Activated T-cell treated with anti-CD3 and anti-CD28 coated beads for 24 hours (primary cell): ENCODE results near the gene RPUSD1.
"Not testable (repeated sequence)": the region's sequence is repeated elsewhere in the genome, so short reads cannot be mapped to it uniquely, and the experiment has no call there.

Experiments
- DNase-seq: peaks from one replicate; pipeline ENCODE4 v3.0.0-alpha.2; 2020; ENCODE audit warnings: low read depth

The RPUSD1 gene

DNA sequence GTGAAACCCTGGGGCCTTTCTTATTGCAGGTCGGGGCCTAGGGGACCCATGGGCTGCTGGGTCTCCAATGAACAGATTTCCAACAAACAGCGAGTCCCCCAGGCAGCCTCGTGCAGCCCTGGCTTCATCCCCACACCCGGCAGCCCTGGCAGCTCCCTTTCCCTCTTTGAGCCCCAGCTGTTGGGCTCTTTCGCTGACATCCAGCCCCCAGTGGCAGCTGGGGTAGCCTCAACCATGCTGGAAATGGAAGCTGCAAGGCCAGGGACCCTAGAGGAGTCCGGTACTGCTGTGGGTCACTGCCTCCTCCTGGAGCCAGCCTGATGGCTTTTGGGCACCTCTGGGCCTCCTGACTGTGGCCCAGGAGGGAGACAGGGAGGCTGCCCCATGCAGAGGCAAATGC is 5.9 kb downstream of the RPUSD1 start:
- no peak for DNase-seq

DNA sequence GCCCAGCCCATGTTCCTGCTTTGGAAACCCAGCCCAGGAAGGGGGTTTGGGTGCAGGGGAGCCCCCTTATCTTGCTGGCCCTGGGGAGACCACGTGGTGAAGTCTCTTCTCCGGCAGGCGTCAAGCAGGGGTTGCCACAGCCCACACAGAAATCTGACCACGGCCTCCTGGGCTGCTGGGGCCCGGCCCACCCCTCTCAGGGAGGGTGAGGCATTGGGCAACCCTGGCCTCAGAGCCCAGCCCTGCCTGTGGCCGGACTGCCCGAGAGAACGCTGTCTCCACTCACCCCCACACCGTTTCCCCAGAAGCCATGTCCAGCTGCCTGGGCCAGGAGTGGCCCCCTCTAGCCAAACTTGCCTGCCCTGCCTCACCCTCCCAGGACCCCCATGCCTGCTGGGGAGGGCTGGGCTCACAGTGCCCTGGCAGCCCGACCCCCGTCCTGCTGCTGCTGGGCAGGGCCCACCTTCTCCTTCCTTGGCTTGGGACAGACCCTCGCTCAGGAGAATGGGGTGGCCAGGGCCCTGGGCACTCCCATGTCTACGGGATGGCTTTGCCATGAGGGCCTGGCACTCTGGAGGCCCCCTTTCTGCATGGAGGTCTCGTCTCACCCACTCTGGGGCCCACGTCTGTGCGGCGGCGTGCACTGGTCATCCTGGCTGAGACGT is 6.7 kb downstream of the RPUSD1 start:
- no peak for DNase-seq

DNA sequence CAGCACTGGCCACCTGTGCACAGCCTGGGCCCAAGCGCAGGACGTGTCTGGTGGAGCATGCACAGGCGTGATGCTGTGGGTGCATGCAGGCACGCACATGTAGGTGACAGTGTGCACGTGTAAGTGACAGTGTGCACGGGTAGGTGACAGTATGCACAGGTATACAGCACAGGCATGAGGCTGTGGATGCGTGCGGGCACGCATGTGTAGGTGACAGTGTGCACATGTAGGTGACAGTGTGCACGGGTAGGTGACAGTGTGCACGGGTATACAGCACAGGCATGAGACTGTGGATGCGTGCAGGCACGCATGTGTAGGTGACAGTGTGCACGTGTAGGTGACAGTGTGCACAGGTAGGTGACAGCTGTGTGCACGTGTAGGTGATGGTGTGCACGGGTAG is 7.9 kb downstream of the RPUSD1 start:
- DNase-seq: no peak

DNA sequence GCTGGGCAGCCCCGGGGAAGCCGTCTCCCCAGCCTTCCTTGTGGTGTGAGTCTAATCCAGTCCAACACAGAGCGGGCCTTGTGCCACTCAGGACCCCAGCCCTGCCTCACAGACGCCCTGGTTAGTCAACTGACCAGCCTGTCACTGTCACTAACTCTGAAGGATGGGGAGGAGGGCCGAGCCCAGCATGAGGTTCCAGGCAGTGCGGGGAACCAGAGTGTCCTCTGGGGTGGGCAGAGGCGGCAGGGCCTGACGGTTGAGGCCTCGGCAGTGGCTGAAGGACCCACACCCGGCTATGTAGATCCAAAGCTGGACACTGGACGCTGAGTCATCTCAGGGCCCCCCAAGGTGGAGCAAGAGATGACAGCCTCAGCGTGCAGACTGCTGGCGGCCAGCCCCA is 8.6 kb downstream of the RPUSD1 start:
- no peak for DNase-seq

DNA sequence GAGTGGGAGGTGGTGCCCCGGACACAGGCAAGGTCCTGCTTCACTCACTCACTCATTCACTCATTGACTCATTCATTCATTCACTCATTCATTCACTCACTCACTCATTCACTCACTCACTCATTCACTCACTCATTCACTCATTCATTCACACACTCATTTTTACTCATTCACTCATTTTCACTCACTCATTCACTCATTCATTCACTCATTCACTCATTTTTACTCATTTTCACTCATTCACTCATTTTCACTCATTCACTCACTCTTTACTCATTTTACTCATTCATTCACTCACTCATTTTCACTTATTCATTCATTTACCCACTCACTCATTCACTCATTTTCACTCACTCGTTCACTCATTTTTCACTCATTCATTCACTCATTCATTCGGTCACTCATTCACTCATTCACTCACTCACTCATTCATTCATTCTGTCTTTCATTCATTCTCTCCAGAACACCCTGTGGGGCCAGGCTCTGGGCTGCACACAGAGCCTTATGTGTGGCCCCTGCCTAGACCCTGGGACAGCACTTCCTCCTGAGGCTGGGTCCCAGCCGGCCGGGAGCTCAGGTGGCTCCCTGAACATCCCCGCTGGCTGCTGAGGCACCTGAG is 9.2 kb downstream of the RPUSD1 start:
- DNase-seq: no peak

DNA sequence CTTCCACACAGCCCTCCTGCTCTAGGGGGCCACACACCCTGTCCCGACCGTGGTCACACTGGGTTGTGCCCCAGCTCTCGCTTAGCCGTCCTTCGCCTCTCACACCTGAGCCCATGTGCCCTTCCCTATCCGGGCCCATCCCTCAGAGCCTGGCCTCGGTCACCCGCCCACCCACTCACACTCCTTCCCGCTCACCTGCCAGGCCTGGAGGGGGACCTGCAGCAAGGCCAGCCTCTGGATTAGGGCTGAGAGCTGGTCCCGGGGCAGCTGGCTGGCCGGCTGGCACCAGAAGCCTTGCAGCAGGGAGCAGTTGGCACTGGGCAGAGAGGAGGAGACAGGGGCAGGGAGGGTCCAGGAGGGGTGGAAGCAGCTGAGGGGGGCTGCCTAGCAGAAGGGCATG is 9.7 kb downstream of the RPUSD1 start:
- no peak for DNase-seq

DNA sequence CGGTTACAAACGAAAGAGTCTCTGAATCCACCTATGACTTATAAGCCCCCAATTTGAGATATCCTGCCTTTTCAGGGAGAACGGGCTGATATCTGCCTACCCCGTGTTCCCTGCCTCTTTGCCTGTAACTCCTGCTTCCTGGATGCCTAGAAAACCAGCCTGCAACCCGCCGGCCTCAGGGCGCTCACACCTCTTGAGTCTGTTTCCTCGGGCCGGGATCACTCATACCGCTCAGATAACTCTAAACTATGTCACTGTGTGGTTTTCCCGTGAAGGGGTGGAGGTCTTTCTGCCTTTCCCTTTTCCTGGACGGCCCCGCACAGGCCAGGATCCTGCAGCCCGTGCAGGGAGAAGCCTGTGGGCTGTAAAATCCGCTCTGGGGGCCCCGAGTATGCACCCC is 10.4 kb downstream of the RPUSD1 start:
- DNase-seq: no peak

DNA sequence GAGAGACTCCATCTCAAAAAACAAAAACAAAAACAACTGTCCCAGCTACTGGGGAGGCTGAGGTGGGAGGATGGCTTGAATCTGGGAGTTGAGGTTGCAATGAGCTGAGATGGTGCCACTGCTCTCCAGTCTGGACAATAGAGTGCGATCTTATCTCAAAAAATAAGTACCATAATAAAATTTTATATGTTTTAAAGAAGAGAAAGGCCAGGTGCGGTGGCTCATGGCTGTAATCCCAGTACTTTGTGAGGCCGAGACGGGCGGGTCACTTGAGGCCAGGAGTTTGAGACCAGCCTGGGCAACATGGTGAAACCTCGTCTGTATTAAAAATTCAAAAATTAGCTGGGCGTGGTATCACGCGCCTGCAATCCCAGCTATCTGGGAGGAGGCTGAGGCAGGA is 11.4 kb downstream of the RPUSD1 start:
- no peak for DNase-seq

DNA sequence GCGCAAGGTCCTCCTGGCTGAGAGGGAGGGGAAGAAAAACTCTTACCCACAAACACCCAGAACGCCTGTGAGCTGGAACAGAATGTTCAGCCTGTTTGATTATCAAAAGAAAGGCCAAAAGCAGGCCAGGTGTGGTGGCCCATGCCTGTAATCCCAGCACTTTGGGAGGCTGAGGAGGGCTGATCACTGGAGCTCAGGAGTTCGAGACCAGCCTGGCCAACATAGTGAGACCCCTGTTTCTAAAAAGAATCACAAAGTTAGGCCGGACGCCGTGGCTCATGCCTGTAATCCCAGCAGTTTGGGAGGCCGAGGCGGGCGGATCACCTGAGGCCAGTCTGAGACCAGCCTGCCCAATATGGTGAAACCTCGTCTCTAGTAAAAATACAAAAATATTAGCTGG is 11.9 kb downstream of the RPUSD1 start:
- not testable (repeated sequence) for DNase-seq

DNA sequence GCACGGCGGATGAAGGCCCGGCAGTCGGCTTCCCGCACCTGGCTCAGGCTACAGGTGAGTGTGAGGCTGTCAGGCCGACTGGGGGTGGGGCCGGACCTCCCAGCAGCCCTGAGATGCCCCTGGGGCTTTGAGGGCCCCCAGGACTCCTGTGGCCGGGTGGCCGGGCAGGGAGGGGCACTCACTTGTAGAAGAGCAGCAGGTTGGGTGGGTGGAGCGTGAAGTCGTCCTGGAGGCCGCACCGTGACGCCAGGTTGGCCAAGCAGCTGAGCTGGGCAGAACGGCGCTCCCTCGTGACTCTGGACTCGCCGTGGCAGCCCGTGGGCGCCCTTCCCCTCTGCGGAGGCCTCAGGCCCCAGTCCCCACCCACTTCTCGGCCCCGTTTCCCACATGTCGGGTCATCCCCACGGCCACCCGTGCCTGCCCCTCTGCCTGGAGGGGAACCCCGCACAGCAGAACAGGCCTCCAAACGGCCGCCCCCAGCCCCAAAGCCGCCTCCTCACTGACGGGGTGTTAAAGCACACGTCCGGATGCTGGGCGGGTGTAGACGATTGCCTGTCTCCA is 12.9 kb downstream of the RPUSD1 start:
- DNase-seq: no peak

DNA sequence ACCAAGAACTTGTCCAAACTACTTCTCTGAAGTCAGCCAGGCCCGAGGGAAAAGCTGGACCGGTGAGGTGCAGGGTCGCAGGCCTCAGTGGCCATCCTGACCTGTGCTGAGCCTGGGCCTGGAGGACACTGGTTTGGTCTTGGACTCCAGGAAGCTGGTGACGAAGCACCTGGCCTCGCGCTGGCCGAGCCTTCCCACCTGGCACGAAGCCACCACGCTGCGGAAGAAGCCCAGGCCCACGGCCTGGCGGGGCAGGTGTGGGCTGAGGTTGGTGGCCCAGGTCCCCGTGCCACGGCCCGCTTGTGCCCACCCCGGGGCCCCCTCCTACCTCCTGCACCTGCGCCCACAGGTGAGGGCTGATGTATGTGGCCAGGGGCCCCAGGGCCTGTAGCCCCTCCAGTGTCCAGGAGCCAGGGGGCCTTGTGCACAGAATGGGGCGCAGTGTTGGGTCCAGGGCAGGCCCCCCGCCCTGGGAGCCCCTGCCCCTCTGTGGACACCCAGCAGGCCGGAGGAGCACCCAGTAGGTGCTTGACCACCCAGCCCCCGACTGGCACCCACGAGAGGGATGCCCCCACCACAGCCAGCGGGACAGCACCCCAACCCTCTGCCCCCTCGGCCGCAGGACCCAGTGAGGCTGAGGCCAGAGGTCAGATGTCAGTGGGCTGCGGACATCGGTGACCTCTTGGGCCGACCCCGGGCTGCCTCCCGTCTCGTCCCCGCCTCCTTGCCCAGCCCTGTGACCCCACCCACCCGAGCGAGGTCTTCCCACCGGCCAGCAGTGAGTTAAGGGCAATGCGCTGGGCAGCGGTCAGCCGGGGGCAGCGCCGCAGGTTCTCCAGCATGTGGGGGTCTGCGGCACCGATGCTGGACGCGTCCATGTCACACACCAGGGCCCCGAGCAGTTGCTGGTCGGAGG is 13.8 kb downstream of the RPUSD1 start:
- no peak for DNase-seq

DNA sequence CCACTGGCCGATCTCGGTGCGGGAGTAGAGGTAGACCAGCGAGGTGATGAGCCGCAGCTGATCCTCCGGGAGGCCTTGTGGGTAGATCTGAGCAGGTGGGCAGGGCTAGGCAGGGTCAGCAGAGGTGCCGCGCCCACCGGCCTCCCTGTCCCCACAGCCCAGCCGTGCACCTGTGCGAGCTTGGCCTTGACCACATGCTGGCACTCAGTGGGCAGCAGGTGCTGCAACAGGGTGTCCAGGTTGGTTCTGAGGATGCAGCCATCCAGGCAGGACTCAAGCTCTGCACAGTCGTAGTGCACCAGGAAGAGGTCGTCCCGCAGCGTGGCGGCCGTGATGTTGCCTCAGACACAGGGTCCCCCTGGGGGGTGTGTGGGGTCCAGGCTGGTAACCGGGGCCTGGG is 15.2 kb downstream of the RPUSD1 start:
- no peak for DNase-seq

DNA sequence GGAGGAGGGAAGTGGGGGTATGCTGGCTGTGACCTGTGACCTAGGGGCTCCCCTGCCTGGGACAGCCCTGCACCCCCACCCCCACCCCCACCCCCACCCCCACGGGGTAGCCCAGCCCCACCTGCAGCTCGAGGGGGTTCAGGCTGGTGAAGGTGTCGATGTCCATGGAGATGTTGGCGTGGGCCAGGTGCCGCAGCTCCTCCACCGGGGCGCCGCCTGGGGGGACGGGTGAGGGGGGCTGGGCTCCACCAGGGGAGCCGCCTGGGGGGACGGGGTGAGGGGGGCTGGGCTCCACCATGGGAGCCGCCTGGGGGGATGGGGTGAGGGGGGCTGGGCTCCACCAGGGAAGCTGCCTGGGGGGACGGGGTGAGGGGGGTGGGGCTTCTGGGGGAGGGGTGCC is 17.8 kb downstream of the RPUSD1 start:
- DNase-seq: no peak

DNA sequence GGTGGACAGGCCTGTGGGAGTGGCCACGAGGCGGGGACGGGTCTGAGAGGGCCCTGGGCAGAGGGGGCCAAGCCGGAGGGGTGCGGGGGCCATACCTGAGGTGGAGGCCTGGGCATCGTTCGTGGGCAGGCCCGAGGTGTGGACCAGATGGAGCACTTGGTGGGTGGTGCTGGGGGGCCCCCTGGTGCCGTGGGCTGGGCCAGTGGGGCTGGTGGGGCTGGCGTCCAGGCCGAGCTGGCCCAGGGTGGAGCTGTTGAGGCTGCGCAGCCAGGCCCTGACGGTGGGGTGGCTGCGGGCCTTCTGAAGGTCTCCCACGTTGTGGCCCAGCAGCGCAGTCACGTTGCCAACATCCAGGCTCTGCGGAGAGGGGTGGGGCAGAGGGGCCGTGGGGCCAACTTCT is 18.2 kb downstream of the RPUSD1 start:
- DNase-seq: no peak

DNA sequence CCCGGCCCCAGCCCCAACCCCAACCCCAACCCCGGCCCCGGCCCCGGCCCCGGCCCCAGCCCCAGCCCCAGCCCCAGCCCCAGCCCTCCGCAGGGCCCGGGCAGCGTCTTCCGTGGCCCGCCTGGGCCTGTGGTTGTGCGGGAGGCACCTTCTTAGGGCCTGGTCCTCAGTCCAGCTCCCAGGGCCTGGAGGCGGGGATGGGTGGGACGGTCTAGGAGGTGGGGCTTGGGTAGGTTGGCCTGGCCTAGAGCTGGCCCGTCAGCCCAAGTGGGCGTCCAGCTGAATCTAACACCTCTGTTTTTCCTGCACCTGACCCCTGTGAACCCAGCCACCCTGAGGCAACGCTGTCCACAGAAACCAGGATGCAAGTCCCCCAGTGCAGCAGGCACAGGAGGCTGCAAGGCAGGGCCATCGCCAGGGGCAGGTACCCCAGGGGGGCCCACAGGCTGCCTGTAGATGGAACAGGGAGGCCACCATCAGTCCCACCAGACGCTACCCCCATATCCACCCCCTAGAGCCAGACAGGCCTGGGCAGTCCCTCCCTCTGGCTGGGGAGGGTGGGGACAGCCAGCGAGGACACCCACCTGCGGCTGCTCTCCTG is 18.9 kb downstream of the RPUSD1 start:
- no peak for DNase-seq

DNA sequence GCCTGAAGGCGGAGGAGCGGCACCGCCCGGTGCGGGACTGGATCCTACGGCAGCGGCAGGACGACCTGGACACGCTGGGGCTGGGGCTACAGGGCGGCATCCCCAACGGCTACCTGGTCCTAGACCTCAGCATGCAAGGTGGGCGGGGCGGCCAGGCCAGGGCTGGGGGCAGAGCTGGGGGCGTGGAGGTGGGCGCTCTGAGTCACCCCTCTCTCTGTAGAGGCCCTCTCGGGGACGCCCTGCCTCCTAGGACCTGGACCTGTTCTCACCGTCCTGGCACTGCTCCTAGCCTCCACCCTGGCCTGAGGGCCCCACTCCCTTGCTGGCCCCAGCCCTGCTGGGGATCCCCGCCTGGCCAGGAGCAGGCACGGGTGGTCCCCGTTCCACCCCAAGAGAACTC is 19.8 kb downstream of the RPUSD1 start:
- DNase-seq: no peak

DNA sequence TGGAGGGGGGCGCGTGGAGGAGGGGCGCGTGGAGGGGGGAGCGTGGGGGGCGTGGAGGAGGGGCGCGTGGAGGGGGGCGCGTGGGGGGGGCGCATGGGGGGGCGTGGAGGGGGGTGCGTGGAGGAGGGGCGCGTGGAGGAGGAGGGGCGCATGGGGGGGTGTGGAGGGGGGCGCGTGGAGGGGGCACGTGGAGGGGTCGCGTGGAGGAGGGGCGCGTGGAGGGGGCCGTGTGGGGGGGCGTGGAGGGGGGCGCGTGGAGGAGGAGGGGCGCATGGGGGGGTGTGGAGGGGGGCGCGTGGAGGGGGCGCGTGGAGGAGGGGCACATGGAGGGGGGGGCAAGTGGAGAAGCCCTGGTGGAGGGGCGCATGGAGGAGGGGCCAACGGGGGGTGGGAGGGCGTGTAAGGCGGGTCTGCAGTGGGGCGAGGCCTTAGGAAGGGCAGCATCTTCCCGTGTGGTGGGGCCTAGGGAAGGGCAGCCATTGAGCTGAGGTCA is 20.4 kb downstream of the RPUSD1 start:
- DNase-seq: no peak

DNA sequence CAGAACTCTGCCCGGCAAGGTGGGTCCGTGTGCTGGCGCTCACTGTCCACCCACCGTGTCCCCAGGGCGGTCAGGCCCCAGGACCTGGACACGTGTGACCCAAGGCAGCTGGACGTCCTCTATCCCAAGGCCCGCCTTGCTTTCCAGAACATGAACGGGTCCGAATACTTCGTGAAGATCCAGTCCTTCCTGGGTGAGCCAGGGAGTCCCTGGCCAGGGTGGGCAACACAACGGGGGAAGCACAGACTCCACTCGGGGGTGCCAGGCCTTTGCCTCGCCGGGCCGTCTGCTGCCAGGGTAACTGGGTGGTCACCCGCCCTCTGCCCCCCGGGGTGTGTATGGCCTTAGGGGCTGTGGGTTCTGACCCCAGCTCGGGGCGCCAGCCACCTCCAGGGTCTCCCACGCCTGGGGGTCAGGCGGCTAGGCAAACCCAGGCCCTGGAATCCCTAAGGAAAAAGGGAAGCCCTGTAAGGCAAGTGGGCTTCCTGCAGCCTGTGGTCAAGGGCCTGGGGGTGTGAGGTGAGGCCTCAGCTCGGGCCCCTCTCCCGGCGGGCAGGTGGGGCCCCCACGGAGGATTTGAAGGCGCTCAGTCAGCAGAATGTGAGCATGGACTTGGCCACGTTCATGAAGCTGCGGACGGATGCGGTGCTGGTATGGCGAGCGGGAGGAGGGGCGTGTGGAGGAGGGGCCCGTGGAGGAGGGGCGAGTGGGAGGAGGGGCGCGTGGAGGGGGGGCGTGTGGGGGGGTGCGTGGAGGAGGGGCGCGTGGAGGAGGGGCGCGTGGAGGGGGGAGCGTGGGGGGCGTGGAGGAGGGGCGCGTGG is 21.2 kb downstream of the RPUSD1 start:
- no peak for DNase-seq

DNA sequence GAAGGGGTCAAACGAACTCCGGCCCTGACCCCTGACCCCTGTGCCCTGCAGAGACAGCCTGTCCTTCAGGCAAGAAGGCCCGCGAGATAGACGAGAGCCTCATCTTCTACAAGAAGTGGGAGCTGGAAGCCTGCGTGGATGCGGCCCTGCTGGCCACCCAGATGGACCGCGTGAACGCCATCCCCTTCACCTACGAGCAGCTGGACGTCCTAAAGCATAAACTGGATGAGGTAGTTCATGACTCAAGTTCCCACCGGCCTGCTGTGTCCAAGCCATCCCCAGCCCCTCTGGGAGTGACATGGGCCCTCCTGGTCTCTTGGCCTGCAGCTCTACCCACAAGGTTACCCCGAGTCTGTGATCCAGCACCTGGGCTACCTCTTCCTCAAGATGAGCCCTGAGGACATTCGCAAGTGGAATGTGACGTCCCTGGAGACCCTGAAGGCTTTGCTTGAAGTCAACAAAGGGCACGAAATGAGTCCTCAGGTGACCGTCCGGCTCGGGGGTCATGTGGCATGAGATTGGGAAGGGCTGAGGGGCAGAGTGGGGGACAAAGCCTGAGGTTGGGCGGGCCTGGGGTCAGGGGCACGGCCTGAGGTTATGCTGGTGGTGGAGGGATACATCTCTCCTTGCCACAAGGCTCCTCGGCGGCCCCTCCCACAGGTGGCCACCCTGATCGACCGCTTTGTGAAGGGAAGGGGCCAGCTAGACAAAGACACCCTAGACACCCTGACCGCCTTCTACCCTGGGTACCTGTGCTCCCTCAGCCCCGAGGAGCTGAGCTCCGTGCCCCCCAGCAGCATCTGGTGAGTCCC is 22.0 kb downstream of the RPUSD1 start:
- no peak for DNase-seq

DNA sequence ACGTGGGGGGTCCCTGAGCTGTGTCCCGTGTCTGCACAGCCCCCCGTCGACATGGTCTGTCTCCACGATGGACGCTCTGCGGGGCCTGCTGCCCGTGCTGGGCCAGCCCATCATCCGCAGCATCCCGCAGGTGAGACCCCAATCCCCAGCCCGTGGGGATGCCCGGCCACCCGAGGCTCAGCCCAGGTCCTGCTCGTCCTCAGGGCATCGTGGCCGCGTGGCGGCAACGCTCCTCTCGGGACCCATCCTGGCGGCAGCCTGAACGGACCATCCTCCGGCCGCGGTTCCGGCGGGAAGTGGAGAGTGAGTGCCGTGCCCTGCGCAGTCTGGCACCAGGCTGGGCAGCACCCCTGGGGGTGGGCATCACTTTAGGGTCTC is 22.7 kb downstream of the RPUSD1 start:
- no peak for DNase-seq
